Measurements from ENCODE around the gene INF2. TPM values are rescaled to one million over a fixed set of nuclear protein-coding genes. Genes with fewer than 3 reads are reported as not detected.
A peak's percentile ranks its signal among the peaks of the same experiment; 100 is the strongest.

INF2 gene
- 43.3 TPM for polyA plus RNA-seq (2013)

DNA sequence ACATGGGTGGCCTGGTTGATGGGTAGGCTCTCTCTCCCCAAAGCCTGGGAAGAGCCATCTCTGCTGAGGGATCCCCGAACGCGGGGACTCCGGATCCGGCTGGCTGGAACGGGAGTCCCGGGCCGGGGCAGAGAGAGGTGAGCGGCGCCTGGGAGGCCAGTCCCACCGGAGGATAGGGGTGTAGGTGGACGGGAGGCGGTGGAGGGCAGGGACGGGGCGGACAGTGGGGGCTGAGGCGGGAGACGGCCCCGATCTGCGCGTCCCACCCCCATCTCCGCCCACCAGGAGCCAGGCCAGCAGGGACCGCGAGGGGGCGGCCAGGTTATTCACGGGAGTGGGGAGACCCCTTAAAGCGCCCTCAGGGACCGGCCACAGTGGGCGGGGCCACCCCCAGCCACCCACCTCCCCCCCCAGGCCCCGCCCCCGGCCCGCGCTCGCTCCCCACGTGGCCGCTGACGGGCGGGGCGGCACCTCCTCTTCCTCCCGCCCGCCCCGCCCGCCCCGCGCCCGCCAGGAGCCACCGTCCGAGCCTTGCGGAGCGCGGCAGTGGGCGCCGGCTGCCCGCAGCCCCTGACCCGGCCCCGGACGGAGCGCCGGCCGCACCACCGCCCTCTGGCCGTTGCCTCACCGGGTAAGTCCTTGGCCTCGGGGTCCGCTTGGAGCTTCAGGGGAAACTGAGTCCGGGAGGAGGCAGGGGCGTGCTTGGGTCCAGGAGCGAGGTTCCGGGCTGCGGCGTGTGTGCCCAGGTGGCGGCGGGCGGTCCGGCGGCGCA is at the start of gene INF2:
Gene INF2 (plus strand): TSS at position 510 of the 772 bp plus-strand sequence. CDS start 11,748 bp downstream, outside the sequence.
- POLR2A ChIA-PET, result interaction anchor here (1.0 kb wide), 2 partner anchors 9 to 12 kb away, joined by 3 read pairs; no protein-coding TSS in a partner anchor
- no peaks in the 10 kb centered on the region for H3K27me3 ChIP-seq (replicated peaks in 2 of 5; ENCODE audit: control insufficient read depth in 4 of 5, insufficient read depth in 5 of 5, low read length in 4 of 5)
- H3K4me3 ChIP-seq (ENCODE audit: control insufficient read depth in 1 of 7, extremely low read depth in 1 of 7, insufficient read depth in 4 of 7, low read depth in 2 of 7, low read length in 6 of 7), result peak within 1 kb of the TSS; percentile 57 to 83 (median 75)
- CTCF ChIA-PET, result interaction anchor here (1.0 to 1.3 kb wide), 2 partner anchors 11 to 21 kb away, joined by 3 read pairs; no protein-coding TSS in a partner anchor
- DNase-seq, result peak; percentile 40 to 62 (median 55)
- no peaks in the 10 kb centered on the region for H3K9me3 ChIP-seq (ENCODE audit: control extremely low read depth in 1 of 5, control insufficient read depth in 4 of 5, insufficient read depth in 2 of 5, low read depth in 1 of 5, low read length in 4 of 5)
- peaks cover 0 to 61% (median 54%) of the 10 kb centered on the region in 4 experiments for H3K4me1 ChIP-seq (ENCODE audit: control extremely low read depth in 1 of 4, control insufficient read depth in 4 of 4, insufficient read depth in 4 of 4, low read length in 3 of 4)
- H3K36me3 ChIP-seq (ENCODE audit: control insufficient read depth in 4 of 4, insufficient read depth in 4 of 4, low read length in 3 of 4), result peaks cover 0 to 10% (median 2%) of the 10 kb centered on the region in 4 experiments
- peak within 1 kb of the TSS in 1 of 2 experiments; percentile 54 for H3K27ac ChIP-seq (ENCODE audit: insufficient read depth in 1 of 2, low read depth in 1 of 2, low read length in 2 of 2, poor library complexity in 1 of 2, severe bottlenecking in 2 of 2)
- WGBS (ENCODE audit: insufficient coverage), result 0% methylated on average over 29 of the region's 76 CpGs

DNA sequence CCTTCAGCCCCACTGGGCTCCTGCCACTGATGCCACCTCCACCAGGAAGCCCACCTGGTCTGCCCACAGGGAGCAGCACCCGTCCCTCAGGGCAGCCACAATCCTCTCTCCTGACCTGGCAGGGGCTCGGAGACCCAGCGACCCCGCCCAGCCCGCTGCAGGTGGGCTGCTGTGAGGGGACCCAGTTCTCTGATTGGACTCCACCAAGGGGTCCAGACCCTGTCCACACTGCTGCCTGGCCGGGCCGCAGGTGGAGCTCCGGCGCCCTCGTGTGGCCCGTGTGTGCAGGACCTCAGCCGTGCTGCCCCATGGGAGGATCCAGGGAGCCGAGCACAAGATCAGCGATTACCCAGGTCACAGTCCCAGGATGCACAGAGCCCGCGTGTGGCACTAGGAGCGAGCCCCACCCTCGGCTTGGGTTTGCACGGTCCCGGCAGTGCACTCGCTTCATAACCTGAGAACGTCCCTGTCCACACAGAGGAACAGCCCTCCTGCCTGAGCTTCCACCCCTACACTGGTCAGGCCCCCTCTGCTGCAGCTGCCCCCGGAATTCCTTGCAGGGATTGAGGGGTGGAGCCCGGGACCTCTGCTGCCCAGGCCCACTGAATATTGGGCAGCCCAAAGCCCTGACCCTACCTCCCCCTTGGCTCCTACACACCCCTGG is 49.4 kb upstream of the INF2 start:
- peak overlapping the region in 1 of 7 experiments; percentile 8 for H3K4me3 ChIP-seq (ENCODE audit: control insufficient read depth in 1 of 7, extremely low read depth in 1 of 7, insufficient read depth in 4 of 7, low read depth in 2 of 7, low read length in 6 of 7)
- H3K36me3 ChIP-seq (ENCODE audit: control insufficient read depth in 4 of 4, insufficient read depth in 4 of 4, low read length in 3 of 4), result no peaks in the 10 kb centered on the region
- peaks cover 0 to 1% (median 0%) of the 10 kb centered on the region in 5 experiments for H3K9me3 ChIP-seq (ENCODE audit: control extremely low read depth in 1 of 5, control insufficient read depth in 4 of 5, insufficient read depth in 2 of 5, low read depth in 1 of 5, low read length in 4 of 5)
- peak; percentile 50 to 66 (median 63) for DNase-seq
- WGBS (ENCODE audit: insufficient coverage), result 10% methylated on average over 24 of the region's 24 CpGs
- CTCF ChIA-PET, result interaction anchor here (0.8 to 1.0 kb wide), 2 partner anchors 10 to 562 kb away, joined by 3 to 4 read pairs; no protein-coding TSS in a partner anchor
- POLR2A ChIA-PET, result no interaction called here
- H3K27ac ChIP-seq (ENCODE audit: insufficient read depth in 1 of 2, low read depth in 1 of 2, low read length in 2 of 2, poor library complexity in 1 of 2, severe bottlenecking in 2 of 2), result no peak overlapping the region
- H3K4me1 ChIP-seq (ENCODE audit: control extremely low read depth in 1 of 4, control insufficient read depth in 4 of 4, insufficient read depth in 4 of 4, low read length in 3 of 4), result peaks cover 0 to 22% (median 14%) of the 10 kb centered on the region in 4 experiments
- H3K27me3 ChIP-seq (replicated peaks in 2 of 5; ENCODE audit: control insufficient read depth in 4 of 5, insufficient read depth in 5 of 5, low read length in 4 of 5), result peaks cover 0 to 15% (median 4%) of the 10 kb centered on the region in 5 experiments

DNA sequence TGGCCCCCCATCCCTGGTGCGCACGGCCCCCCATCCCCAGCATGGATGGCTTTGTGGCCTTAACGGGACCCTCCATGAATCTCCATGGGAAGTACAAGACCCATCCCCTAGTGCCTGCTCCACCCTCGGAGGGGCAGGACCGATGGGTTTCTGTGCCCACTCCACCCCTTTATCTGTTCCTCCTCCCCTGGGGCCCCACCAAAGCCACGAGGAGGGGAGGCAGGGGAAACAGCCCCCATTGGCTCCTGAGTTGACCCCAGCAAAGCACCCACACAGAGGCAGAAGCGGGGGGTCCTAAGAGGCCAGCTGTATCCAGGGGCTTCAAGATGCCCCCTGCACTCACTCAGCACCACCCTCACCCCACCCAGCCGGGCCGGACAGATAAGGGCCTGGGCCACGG is 48.7 kb upstream of the INF2 start:
- CTCF ChIA-PET, result interaction anchor here (1.0 kb wide), 1 partner anchor 11 kb away, joined by 3 read pairs; no protein-coding TSS in a partner anchor
- WGBS (ENCODE audit: insufficient coverage), result 56% methylated on average over 5 of the region's 10 CpGs
- no peak overlapping the region for H3K4me3 ChIP-seq (ENCODE audit: control insufficient read depth in 1 of 7, extremely low read depth in 1 of 7, insufficient read depth in 4 of 7, low read depth in 2 of 7, low read length in 6 of 7)

DNA sequence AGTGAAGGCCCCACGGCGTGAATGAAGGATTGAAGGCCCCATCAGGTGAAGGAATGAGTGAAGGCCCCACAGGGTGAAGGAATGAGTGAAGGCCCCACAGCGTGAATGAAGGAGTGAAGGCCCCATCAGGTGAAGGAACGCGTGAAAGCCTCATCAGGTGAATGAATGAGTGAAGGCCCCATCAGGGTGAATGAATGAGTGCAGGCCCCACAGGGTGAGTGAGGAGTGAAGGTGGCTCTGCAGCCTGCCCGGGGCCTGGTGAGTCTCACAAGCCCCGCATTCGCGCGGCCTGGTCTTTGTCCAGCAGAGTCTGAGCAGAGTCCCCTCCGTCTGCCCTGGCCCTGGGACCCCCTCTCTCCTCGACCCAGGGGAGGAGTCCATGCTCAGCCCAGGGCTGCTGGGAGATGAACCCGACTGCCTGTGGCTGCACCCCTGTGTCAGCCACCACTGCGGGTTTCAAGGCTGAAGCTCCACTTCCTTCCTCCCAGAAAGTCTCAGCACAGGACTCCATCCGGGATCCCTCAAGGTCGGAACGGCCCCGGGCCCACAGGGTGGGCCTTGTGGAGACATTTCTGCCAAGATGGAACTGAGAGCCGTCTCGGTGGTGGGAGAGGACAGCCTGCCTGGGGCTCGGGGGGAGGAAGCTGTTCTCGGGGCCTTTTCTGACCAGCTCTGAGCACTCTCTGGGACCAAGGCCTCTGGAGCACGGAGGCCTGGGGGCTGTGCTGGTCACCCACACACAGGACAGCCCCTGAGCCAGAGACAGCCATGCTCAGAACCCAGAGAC is 47.5 kb upstream of the INF2 start:
- H3K4me1 ChIP-seq (ENCODE audit: control extremely low read depth in 1 of 4, control insufficient read depth in 4 of 4, insufficient read depth in 4 of 4, low read length in 3 of 4), result peaks cover 0 to 22% (median 14%) of the 10 kb centered on the region in 4 experiments
- ChIA-PET POLR2A (no interaction called here), CTCF (interaction anchor here (0.6 to 1.2 kb wide), 2 partner anchors 564 to 738 kb away, joined by 3 read pairs; no protein-coding TSS in a partner anchor)
- peaks cover 0 to 5% (median 4%) of the 10 kb centered on the region in 5 experiments for H3K9me3 ChIP-seq (ENCODE audit: control extremely low read depth in 1 of 5, control insufficient read depth in 4 of 5, insufficient read depth in 2 of 5, low read depth in 1 of 5, low read length in 4 of 5)
- peak overlapping the region in 1 of 7 experiments; percentile 20 for H3K4me3 ChIP-seq (ENCODE audit: control insufficient read depth in 1 of 7, extremely low read depth in 1 of 7, insufficient read depth in 4 of 7, low read depth in 2 of 7, low read length in 6 of 7)
- no peak overlapping the region for H3K27ac ChIP-seq (ENCODE audit: insufficient read depth in 1 of 2, low read depth in 1 of 2, low read length in 2 of 2, poor library complexity in 1 of 2, severe bottlenecking in 2 of 2)
- peaks cover 0 to 13% (median 4%) of the 10 kb centered on the region in 5 experiments for H3K27me3 ChIP-seq (replicated peaks in 2 of 5; ENCODE audit: control insufficient read depth in 4 of 5, insufficient read depth in 5 of 5, low read length in 4 of 5)
- no peaks in the 10 kb centered on the region for H3K36me3 ChIP-seq (ENCODE audit: control insufficient read depth in 4 of 4, insufficient read depth in 4 of 4, low read length in 3 of 4)
- DNase-seq, result peak in 2 of 3 donors; percentile 25 to 26
- WGBS (ENCODE audit: insufficient coverage), result 77% methylated on average over 16 of the region's 23 CpGs

More for the DNA sequence above, 48.7 kb upstream of the INF2 start:
- H3K9me3 ChIP-seq (ENCODE audit: control extremely low read depth in 1 of 5, control insufficient read depth in 4 of 5, insufficient read depth in 2 of 5, low read depth in 1 of 5, low read length in 4 of 5), result peaks cover 0 to 5% (median 4%) of the 10 kb centered on the region in 5 experiments
- H3K4me1 ChIP-seq (ENCODE audit: control extremely low read depth in 1 of 4, control insufficient read depth in 4 of 4, insufficient read depth in 4 of 4, low read length in 3 of 4), result peaks cover 0 to 22% (median 14%) of the 10 kb centered on the region in 4 experiments
- peaks cover 0 to 15% (median 4%) of the 10 kb centered on the region in 5 experiments for H3K27me3 ChIP-seq (replicated peaks in 2 of 5; ENCODE audit: control insufficient read depth in 4 of 5, insufficient read depth in 5 of 5, low read length in 4 of 5)
- no peak overlapping the region for H3K27ac ChIP-seq (ENCODE audit: insufficient read depth in 1 of 2, low read depth in 1 of 2, low read length in 2 of 2, poor library complexity in 1 of 2, severe bottlenecking in 2 of 2)
- DNase-seq, result no peak
- POLR2A ChIA-PET, result no interaction called here
- H3K36me3 ChIP-seq (ENCODE audit: control insufficient read depth in 4 of 4, insufficient read depth in 4 of 4, low read length in 3 of 4), result no peaks in the 10 kb centered on the region

DNA sequence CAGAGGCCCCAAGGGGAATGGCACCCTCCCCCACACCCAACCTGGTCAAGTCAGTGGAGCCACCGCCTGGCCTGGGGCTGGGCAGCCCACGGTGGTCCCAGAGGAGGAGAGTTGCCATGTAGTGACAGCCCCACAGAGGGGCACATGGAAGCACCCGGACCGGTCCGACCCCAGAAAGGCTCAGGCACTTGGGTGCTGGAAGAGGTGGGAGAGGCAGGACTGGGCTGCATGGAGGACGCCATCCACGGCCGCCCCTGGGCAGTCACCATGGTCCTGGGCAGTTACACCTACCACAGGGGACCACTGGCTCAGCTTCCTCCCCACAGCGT is 46.9 kb upstream of the INF2 start:
- no peaks in the 10 kb centered on the region for H3K36me3 ChIP-seq (ENCODE audit: control insufficient read depth in 4 of 4, insufficient read depth in 4 of 4, low read length in 3 of 4)
- H3K4me1 ChIP-seq (ENCODE audit: control extremely low read depth in 1 of 4, control insufficient read depth in 4 of 4, insufficient read depth in 4 of 4, low read length in 3 of 4), result peaks cover 0 to 27% (median 18%) of the 10 kb centered on the region in 4 experiments
- ChIA-PET POLR2A (no interaction called here), CTCF (interaction anchor here (0.6 to 1.2 kb wide), 2 partner anchors 565 to 738 kb away, joined by 3 read pairs; no protein-coding TSS in a partner anchor)
- H3K27ac ChIP-seq (ENCODE audit: insufficient read depth in 1 of 2, low read depth in 1 of 2, low read length in 2 of 2, poor library complexity in 1 of 2, severe bottlenecking in 2 of 2), result no peak overlapping the region
- H3K27me3 ChIP-seq (replicated peaks in 2 of 5; ENCODE audit: control insufficient read depth in 4 of 5, insufficient read depth in 5 of 5, low read length in 4 of 5), result peaks cover 0 to 13% (median 4%) of the 10 kb centered on the region in 5 experiments
- H3K4me3 ChIP-seq (ENCODE audit: control insufficient read depth in 1 of 7, extremely low read depth in 1 of 7, insufficient read depth in 4 of 7, low read depth in 2 of 7, low read length in 6 of 7), result no peak overlapping the region
- no peak for DNase-seq
- peaks cover 0 to 5% (median 4%) of the 10 kb centered on the region in 5 experiments for H3K9me3 ChIP-seq (ENCODE audit: control extremely low read depth in 1 of 5, control insufficient read depth in 4 of 5, insufficient read depth in 2 of 5, low read depth in 1 of 5, low read length in 4 of 5)
- WGBS (ENCODE audit: insufficient coverage), result 100% methylated on average over 5 of the region's 9 CpGs

DNA sequence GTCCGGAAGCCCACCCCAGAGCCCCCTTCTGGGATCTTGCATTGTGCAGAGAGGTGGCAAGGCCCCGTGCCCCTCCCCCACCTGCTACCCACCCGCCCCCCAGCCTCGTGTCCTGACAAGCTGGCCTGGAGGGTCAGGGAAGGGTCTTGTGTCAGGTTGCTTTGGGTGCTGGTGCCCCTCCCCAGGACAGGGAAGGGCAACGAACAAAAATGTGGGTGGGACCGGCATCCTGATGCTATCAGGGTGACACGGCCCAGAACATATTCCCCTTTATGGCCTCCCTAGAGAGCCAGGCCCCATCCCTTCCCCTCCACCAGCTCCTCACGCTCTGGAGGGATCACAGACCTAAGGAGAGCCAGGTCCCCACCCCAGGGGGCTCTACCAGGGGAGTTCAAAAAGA is 46.1 kb upstream of the INF2 start:
- Histone ChIP-seq H3K4me3 (ENCODE audit: control insufficient read depth in 1 of 7, extremely low read depth in 1 of 7, insufficient read depth in 4 of 7, low read depth in 2 of 7, low read length in 6 of 7) (no peak overlapping the region), H3K9me3 (ENCODE audit: control extremely low read depth in 1 of 5, control insufficient read depth in 4 of 5, insufficient read depth in 2 of 5, low read depth in 1 of 5, low read length in 4 of 5) (peaks cover 0 to 5% (median 4%) of the 10 kb centered on the region in 5 experiments), H3K4me1 (ENCODE audit: control extremely low read depth in 1 of 4, control insufficient read depth in 4 of 4, insufficient read depth in 4 of 4, low read length in 3 of 4) (peaks cover 0 to 34% (median 22%) of the 10 kb centered on the region in 4 experiments), H3K27me3 (replicated peaks in 2 of 5; ENCODE audit: control insufficient read depth in 4 of 5, insufficient read depth in 5 of 5, low read length in 4 of 5) (peaks cover 0 to 12% (median 3%) of the 10 kb centered on the region in 5 experiments), H3K36me3 (ENCODE audit: control insufficient read depth in 4 of 4, insufficient read depth in 4 of 4, low read length in 3 of 4) (no peaks in the 10 kb centered on the region), H3K27ac (ENCODE audit: insufficient read depth in 1 of 2, low read depth in 1 of 2, low read length in 2 of 2, poor library complexity in 1 of 2, severe bottlenecking in 2 of 2) (no peak overlapping the region)
- DNase-seq, result no peak
- 87% methylated on average over 3 of the region's 8 CpGs for WGBS (ENCODE audit: insufficient coverage)
- POLR2A ChIA-PET, result no interaction called here
- CTCF ChIA-PET, result no interaction called here
